GM12892 (cell line): ENCODE data around the gene PLXDC1.

Source experiments
- POLR2A ChIP-seq: IDR thresholded peaks from 2 replicates; pipeline ENCODE4 v1.6.1; 2011; ENCODE audit warnings: low read depth, low read length, control low read depth
- POLR2AphosphoS5 ChIP-seq: IDR thresholded peaks from 2 replicates; pipeline ENCODE4 v1.6.1; 2011; ENCODE audit warnings: low read depth, low read length, control low read depth
- TAF1 ChIP-seq: IDR thresholded peaks from 2 replicates; pipeline ENCODE4 v1.6.1; 2011; ENCODE audit warnings: low read depth, mild to moderate bottlenecking, control low read depth, low read length, borderline replicate concordance

DNA sequence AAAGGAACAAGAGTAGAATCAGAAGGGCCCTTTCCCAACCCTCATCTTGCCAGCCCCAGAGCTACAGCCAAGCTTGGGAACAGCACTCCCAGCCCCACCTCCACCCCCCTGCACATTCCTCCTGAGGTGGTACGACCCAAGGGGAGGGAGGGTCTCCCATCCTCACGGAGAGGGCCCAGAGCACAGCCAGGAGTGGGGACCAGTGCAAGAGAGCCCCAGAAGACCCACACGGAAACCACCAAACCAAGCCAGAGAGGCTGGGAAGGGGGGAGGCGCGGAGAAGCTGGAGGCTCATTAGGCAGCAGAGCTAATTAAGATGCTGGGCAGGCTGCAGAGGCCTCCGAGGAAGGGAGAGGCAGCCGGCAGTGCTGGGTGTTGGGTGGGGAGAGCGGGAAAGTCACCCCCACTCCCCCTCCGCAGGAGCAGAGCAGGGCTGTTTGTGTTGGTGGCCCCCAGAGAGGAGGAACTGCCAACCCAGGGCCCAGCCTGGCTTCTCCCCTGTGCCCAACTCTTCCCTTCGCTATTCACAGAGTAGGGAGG lies 43.6 kb upstream of the PLXDC1 start:
- TF ChIP-seq POLR2AphosphoS5 (no peak), POLR2A (no peak), TAF1 (no peak)
